Kidney epithelial cell (primary cell): ENCODE measurements around the gene MYO1A. TPM values are rescaled to one million over a fixed set of nuclear protein-coding genes. Genes with fewer than 3 reads are reported as not detected.
A peak's percentile ranks its signal among the peaks of the same experiment; 100 is the strongest.

Experiments used
- DNase-seq: peaks from one replicate; pipeline ENCODE4 v3.0.0-alpha.2; 2010; ENCODE audit warnings: low read depth
- H3K27me3 ChIP-seq: 2 replicates; pipeline ENCODE4 v1.6.0; 2011; ENCODE audit warnings: low read length; ENCODE audit not compliant: control insufficient read depth, insufficient read depth
- H3K36me3 ChIP-seq: 2 replicates; pipeline ENCODE4 v1.5.1; 2011; ENCODE audit warnings: low read length; ENCODE audit not compliant: control insufficient read depth, insufficient read depth
- H3K4me3 ChIP-seq: 2 replicates; pipeline ENCODE4 v1.5.1; 2011; ENCODE audit warnings: low read depth, mild to moderate bottlenecking, control low read depth, low read length
- total RNA-seq: library from RNA; depleted of rRNA; stranded (reverse); fragments of >200 nt; gene quantifications from 2 replicates; pipeline ENCODE4 v1.2.3, GENCODE V29; 2015
- TF ChIP-seq, protein P1 (sequence below): IDR thresholded peaks from 2 replicates; pipeline ENCODE4 v1.5.1; 2011; ENCODE audit warnings: mild to moderate bottlenecking, moderate library complexity, low read length, control low read depth, inconsistent platforms; ENCODE audit not compliant: insufficient read depth, poor library complexity, severe bottlenecking

MYO1A gene
- total RNA-seq, 1 donor from 2014 or later = not detected

DNA sequence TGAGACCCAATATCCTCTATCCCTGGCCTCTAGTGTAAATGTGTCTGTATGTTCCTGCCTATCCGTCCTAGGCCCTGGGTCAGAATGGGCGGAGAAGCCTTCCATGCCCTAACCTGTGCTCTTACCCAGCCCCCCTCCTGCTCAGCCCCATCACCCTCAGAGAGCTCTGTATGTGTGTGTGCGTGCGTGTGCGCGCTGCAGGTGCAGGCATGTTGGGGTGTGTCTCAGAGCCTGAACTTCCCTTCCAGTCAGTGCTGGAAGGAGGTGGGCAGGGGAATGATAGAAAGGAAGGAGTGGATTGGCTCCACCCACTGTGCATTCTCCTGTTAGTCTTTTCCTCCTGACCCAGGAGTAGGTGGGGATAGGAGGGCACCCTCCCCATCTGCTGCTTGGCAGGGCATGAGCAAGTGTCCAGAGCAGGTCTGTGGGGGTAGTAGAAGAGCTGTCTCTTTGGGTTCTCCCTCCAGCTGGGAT is 46.2 kb upstream of the MYO1A start:
- TF ChIP-seq, protein P1, sequence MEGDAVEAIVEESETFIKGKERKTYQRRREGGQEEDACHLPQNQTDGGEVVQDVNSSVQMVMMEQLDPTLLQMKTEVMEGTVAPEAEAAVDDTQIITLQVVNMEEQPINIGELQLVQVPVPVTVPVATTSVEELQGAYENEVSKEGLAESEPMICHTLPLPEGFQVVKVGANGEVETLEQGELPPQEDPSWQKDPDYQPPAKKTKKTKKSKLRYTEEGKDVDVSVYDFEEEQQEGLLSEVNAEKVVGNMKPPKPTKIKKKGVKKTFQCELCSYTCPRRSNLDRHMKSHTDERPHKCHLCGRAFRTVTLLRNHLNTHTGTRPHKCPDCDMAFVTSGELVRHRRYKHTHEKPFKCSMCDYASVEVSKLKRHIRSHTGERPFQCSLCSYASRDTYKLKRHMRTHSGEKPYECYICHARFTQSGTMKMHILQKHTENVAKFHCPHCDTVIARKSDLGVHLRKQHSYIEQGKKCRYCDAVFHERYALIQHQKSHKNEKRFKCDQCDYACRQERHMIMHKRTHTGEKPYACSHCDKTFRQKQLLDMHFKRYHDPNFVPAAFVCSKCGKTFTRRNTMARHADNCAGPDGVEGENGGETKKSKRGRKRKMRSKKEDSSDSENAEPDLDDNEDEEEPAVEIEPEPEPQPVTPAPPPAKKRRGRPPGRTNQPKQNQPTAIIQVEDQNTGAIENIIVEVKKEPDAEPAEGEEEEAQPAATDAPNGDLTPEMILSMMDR = no peak
- no peak for DNase-seq
- H3K27me3 ChIP-seq = no peaks in the 10 kb centered on the region
- H3K4me3 ChIP-seq = no peak overlapping the region
- H3K36me3 ChIP-seq = peaks cover 5% of the 10 kb centered on the region

- no peaks in the 10 kb centered on the region for H3K27me3 ChIP-seq
- DNase-seq = no peak
- peaks cover 5% of the 10 kb centered on the region for H3K36me3 ChIP-seq
- TF ChIP-seq, protein P1 = no peak
- no peak overlapping the region for H3K4me3 ChIP-seq
Measured at GRCh38 chr12:57095440-57095839, 45.5 kb upstream of the MYO1A start.

- H3K27me3 ChIP-seq = no peaks in the 10 kb centered on the region
- H3K36me3 ChIP-seq = peaks cover 3% of the 10 kb centered on the region
- no peak overlapping the region for H3K4me3 ChIP-seq
- no peak for DNase-seq
- TF ChIP-seq, protein P1 = no peak
Measured at GRCh38 chr12:57094208-57095160, 44.6 kb upstream of the MYO1A start.

- Histone ChIP-seq H3K36me3 (peaks cover 3% of the 10 kb centered on the region), H3K27me3 (no peaks in the 10 kb centered on the region), H3K4me3 (no peak overlapping the region)
- DNase-seq = no peak
- TF ChIP-seq, protein P1 = peak; percentile 76
Measured at GRCh38 chr12:57093415-57094207, 43.7 kb upstream of the MYO1A start.

GRCh38 chr12:57092876-57093414 is 43.0 kb upstream of the MYO1A start:
- H3K27me3 ChIP-seq = no peaks in the 10 kb centered on the region
- no peak for DNase-seq
- H3K36me3 ChIP-seq = peaks cover 3% of the 10 kb centered on the region
- H3K4me3 ChIP-seq = no peak overlapping the region
- TF ChIP-seq, protein P1 = no peak
